Right cardiac atrium (tissue), 5 donors: ENCODE results near the gene DLL3. TPM values are rescaled to one million over a fixed set of nuclear protein-coding genes. Genes with fewer than 3 reads are reported as not detected.

ENCODE experiments used
- ATAC-seq, 2 donors: fragments of 200-7000 bp; cut with Tn5 transposase; one replicate each; pipeline versions ENCODE4 v1.8.0 to v1.9.1; 2020; ENCODE audit warnings: moderate library complexity in 2 of 2, mild to moderate bottlenecking in 1 of 2
- DNase-seq, 3 donors: peaks; one replicate each; pipeline ENCODE4 v3.0.0-alpha.2; 2020
- H3K27ac ChIP-seq: one replicate; pipeline ENCODE4 v1.5.1; 2013; ENCODE audit warnings: mild to moderate bottlenecking, low read length, control low read depth, moderate library complexity
- H3K27me3 ChIP-seq: one replicate; pipeline ENCODE4 v1.6.1; 2013; ENCODE audit not compliant: control insufficient read depth, insufficient read depth
- H3K4me1 ChIP-seq: one replicate; pipeline ENCODE4 v1.6.1; 2013; ENCODE audit warnings: low read length; ENCODE audit not compliant: control insufficient read depth, insufficient read depth
- H3K4me3 ChIP-seq: one replicate; pipeline ENCODE4 v1.5.1; 2013; ENCODE audit warnings: low read length, control low read depth
- H3K9me3 ChIP-seq: one replicate; pipeline ENCODE4 v1.6.1; 2013; ENCODE audit warnings: low read length; ENCODE audit not compliant: control insufficient read depth
- WGBS: extraction: QIAGEN DNeasy Blood & Tissue Kit; methylation state at CpG from one replicate; pipeline ENCODE4 v1.1.7; 2013; 5-methylcytosine and 5-hydroxymethylcytosine counted together
- intact Hi-C, 4 donors: fragments of 100-400 bp; cut with DNase I; formaldehyde crosslinking; loops; one replicate each; pipeline versions ENCODE4 v1.11.0 to v1.14.0; 2022 to 2023
- polyA plus RNA-seq: library from polyadenylated mRNA; stranded (reverse); fragments of 200-250 nt; gene quantifications from one replicate; pipeline ENCODE4 v1.2.3, GENCODE V29; 2013
- total RNA-seq, 4 donors: library from RNA; stranded (reverse); fragmentation: NEBNext Ultra II Directional; extraction: Animal tissue kit (Norgen Biotek cat#: 25700); gene quantifications; one replicate each; pipeline ENCODE4 v1.2.1, GENCODE V29; 2021
- donor health status: healthy with polysubstance abuse.
- donor health status: DM: no; HTN: yes; CAD: no.
- donor health status: DM: no; HTN: no; CAD: no.
- donor health status: DM: no; HTN: yes; CAD: no; lungs with severe emphysema.
- donor health status: DM: yes; HTN: yes; CAD: no.

The DLL3 gene
- total and polyA plus RNA-seq, 5 donors = 0.07 TPM; not detected in 4

DNA sequence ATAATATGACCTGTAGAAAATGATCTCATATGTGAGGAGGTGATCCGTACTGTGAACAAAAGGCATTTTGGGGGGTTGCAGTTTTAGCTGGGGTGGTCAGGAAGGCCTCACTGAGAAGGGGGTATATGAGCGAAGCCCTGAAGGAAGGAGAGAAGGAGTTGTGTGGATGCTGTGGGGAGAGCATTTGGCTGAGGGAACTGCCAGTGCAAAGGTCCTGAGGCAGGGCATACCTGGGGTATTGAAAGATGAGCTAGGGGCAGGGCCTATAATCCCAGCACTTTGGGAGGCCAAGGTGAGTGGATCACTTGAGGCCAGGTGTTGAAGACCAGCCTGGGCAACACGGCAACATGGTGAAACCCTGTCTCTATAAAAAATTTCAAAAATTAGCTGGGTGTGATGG is 18.7 kb downstream of the DLL3 start:
- intact Hi-C loops = no loop called here
- Histone ChIP-seq H3K27ac (no peak overlapping the region), H3K4me1 (no peaks in the 10 kb centered on the region), H3K27me3 (no peaks in the 10 kb centered on the region), H3K9me3 (no peaks in the 10 kb centered on the region), H3K4me3 (no peak overlapping the region)
- no peak for ATAC-seq
- no peak for DNase-seq
- WGBS = 76% methylated on average over 3 of the region's 3 CpGs

DNA sequence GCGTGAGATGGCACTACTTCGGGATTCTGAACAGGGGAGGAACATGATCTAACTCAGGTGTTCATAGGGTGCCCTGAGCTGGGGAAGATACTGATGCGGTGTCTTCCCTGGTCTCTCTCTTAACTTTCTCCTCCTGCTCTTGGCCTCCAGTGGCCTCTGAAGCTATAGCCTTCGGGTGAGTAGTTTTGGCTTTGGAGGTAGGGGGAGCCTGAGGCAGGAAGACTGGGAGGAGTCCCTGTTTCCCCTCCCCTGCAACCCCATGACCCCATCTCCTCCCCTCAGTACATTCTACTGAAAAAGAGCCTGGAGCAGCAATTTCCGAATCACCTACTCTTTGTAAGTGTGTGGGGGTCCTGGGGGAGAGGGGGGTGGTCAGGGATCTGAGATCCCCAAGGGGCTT is 19.7 kb downstream of the DLL3 start:
- Histone ChIP-seq H3K27ac (no peak overlapping the region), H3K9me3 (no peaks in the 10 kb centered on the region), H3K4me3 (no peak overlapping the region), H3K27me3 (no peaks in the 10 kb centered on the region), H3K4me1 (no peaks in the 10 kb centered on the region)
- WGBS = 61% methylated on average over 5 of the region's 5 CpGs
- ATAC-seq = no peak
- intact Hi-C loops = no loop called here
- DNase-seq = no peak

DNA sequence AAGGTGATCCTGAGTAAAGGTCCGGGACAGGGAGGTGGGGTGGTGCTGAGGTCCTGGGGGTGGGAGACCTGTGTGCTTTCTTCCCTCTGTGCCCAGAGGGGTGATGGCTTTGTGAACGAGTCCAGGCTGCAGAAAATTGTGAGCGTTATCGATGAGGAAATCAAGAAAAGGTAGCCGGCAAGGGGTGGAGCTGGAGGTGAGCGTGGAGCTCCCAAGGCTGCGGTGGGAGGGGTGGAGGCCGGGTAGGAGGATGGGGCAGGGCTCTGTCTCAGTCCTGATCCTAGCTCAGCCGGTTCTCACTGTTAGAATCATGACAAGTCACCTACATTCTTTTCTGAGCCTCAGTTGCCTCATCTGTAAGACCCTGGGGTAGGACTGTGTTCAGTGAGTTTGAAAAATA is 20.2 kb downstream of the DLL3 start:
- Histone ChIP-seq H3K9me3 (no peaks in the 10 kb centered on the region), H3K27me3 (no peaks in the 10 kb centered on the region), H3K4me3 (no peak overlapping the region), H3K4me1 (no peaks in the 10 kb centered on the region), H3K27ac (no peak overlapping the region)
- DNase-seq (no peak), ATAC-seq (no peak)
- intact Hi-C loops = no loop called here
- 75% methylated on average over 9 of the region's 9 CpGs for WGBS

GRCh38 chr19:39520541-39521484 is 22.1 kb downstream of the DLL3 start:
- Histone ChIP-seq H3K9me3 (no peaks in the 10 kb centered on the region), H3K27ac (no peak overlapping the region), H3K4me3 (no peak overlapping the region), H3K27me3 (no peaks in the 10 kb centered on the region), H3K4me1 (no peaks in the 10 kb centered on the region)
- intact Hi-C loops = no loop called here
- ATAC-seq (no peak), DNase-seq (no peak)
- 85% methylated on average over 8 of the region's 8 CpGs for WGBS

- intact Hi-C loops = no loop called here
- DNase-seq = no peak
- H3K27me3 ChIP-seq = no peaks in the 10 kb centered on the region
- ATAC-seq = no peak
- H3K4me1 ChIP-seq = no peaks in the 10 kb centered on the region
- no peak overlapping the region for H3K4me3 ChIP-seq
- H3K27ac ChIP-seq = no peak overlapping the region
- WGBS = 87% methylated on average over 8 of the region's 8 CpGs
- no peaks in the 10 kb centered on the region for H3K9me3 ChIP-seq
Measured at GRCh38 chr19:39524495-39524894, 25.7 kb downstream of the DLL3 start.

DNA sequence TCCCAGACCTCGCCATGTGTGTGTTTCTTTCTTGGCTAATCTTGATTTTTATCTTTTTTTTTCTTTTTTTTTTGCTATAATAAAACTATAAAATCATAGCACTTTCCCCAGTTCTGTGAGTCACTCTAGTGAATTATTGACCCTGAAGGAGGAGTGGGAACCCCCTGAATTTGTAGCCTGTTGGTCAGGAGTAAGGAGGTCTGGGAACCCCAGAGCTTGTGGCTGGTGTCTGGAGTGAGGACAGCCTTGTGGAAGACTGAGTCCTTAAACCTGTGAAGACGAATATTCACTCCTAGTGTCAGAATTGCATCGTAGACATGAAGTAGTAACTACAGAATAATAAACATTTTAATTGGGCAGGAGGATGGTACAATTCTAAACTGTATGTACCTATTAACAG is 26.5 kb downstream of the DLL3 start:
- intact Hi-C loops = no loop called here
- 93% methylated on average over 3 of the region's 3 CpGs for WGBS
- ATAC-seq = no peak
- Histone ChIP-seq H3K9me3 (no peaks in the 10 kb centered on the region), H3K27me3 (no peaks in the 10 kb centered on the region), H3K27ac (no peak overlapping the region), H3K4me3 (no peak overlapping the region), H3K4me1 (no peaks in the 10 kb centered on the region)
- no peak for DNase-seq

DNA sequence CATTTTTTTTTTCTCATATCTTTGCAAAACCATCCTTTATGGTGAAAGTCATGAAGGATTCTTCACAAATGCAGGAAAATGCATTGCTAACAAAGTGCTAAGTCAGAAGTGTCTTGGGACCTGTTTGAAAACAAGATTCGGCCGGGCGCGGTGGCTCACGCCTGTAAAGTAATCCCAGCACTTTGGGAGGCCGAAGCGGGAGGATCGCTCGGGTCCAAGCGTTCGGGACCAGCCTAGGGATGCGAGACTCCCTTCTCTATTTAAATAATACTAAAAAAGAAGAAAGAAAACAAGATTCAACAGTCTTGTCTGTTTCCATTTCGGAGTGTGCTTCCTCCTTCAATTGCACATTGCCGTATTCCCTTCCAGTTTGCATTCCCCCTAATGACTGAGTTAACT is 33.1 kb downstream of the DLL3 start:
- ATAC-seq (no peak), DNase-seq (no peak)
- Histone ChIP-seq H3K9me3 (no peaks in the 10 kb centered on the region), H3K4me1 (no peaks in the 10 kb centered on the region), H3K27ac (no peak overlapping the region), H3K4me3 (peak overlapping the region; percentile 56), H3K27me3 (no peaks in the 10 kb centered on the region)
- 33% methylated on average over 14 of the region's 14 CpGs for WGBS
- intact Hi-C loops = loop anchor here in 3 of 4 donors (5.0 to 10.0 kb wide), 3 partner anchors 55 to 87 kb away; partner anchors contain the start of gene SUPT5H (in 2 of the 3)

GRCh38 chr19:39532233-39533002 is 33.7 kb downstream of the DLL3 start, which contains the start of gene EID2B:
Gene EID2B, minus strand, starts transcription at chr19:39532852. Its CDS starts 50 bp downstream, at chr19:39532802.
- no peaks in the 10 kb centered on the region for H3K27me3 ChIP-seq
- intact Hi-C loops = loop anchor here in 3 of 4 donors (5.0 to 10.0 kb wide), 3 partner anchors 55 to 88 kb away; partner anchors contain the start of gene SUPT5H (in 2 of the 3)
- ATAC-seq = peak; percentile 98 to 99
- H3K4me3 ChIP-seq = peak within 1 kb of the TSS; percentile 56
- no peaks in the 10 kb centered on the region for H3K4me1 ChIP-seq
- peak within 1 kb of the TSS; percentile 71 for H3K27ac ChIP-seq
- no peaks in the 10 kb centered on the region for H3K9me3 ChIP-seq
- under 1% methylated on average over 65 of the region's 65 CpGs for WGBS
- DNase-seq = peak; percentile 97 to 99 (median 98)

GRCh38 chr19:39533003-39533512 is 34.3 kb downstream of the DLL3 start:
- WGBS = 22% methylated on average over 12 of the region's 12 CpGs
- intact Hi-C loops = loop anchor here in 3 of 4 donors (5.0 to 10.0 kb wide), 3 partner anchors 56 to 88 kb away; partner anchors contain the start of gene SUPT5H (in 2 of the 3)
- H3K4me3 ChIP-seq = peak overlapping the region; percentile 15
- H3K9me3 ChIP-seq = no peaks in the 10 kb centered on the region
- DNase-seq (no peak), ATAC-seq (peak in 1 of 2 donors; percentile 9)
- no peaks in the 10 kb centered on the region for H3K27me3 ChIP-seq
- H3K4me1 ChIP-seq = no peaks in the 10 kb centered on the region
- no peak overlapping the region for H3K27ac ChIP-seq

GRCh38 chr19:39533791-39534190 is 35.0 kb downstream of the DLL3 start:
- no peaks in the 10 kb centered on the region for H3K27me3 ChIP-seq
- no peak overlapping the region for H3K27ac ChIP-seq
- no peaks in the 10 kb centered on the region for H3K9me3 ChIP-seq
- intact Hi-C loops = loop anchor here in 3 of 4 donors (5.0 to 10.0 kb wide), 3 partner anchors 56 to 89 kb away; partner anchors contain the start of gene SUPT5H (in 2 of the 3)
- WGBS = 65% methylated on average over 3 of the region's 3 CpGs
- ATAC-seq (no peak), DNase-seq (no peak)
- no peak overlapping the region for H3K4me3 ChIP-seq
- no peaks in the 10 kb centered on the region for H3K4me1 ChIP-seq
